SK-N-SH (cell line): ENCODE data around the gene GPR39. TPM values are rescaled to one million over a fixed set of nuclear protein-coding genes. Genes with fewer than 3 reads are reported as not detected.

ENCODE experiments used
- CTCF ChIA-PET: fragments of 300-600, 350-600 bp; formaldehyde crosslinking; extraction: SDS; loops from one replicate; lab custom pipeline; 2021; lab: Yijun Ruan, JAX
- POLR2A ChIA-PET: fragments of 350-600 bp; sonication (Branson Sonifier 250); formaldehyde crosslinking; extraction: SDS; loops from one replicate; lab custom pipeline; 2020; ENCODE audit warnings: antibody characterized with exemption, inconsistent platforms; lab: Yijun Ruan, JAX
- DNase-seq: peaks from one replicate; pipeline ENCODE4 v3.0.0; 2012
- H2AFZ ChIP-seq: fragments of 200-600 bp; sonication (generic); 2 replicates; pipeline ENCODE4 v1.8.1; 2016; ENCODE audit warnings: antibody characterized with exemption, mild to moderate bottlenecking, low read depth
- H3F3A ChIP-seq: fragments of 200-600 bp; sonication (generic); replicated peaks from 2 replicates; pipeline ENCODE3; 2016; ENCODE audit warnings: antibody characterized with exemption, mild to moderate bottlenecking; ENCODE audit not compliant: insufficient read depth
- H3K27ac ChIP-seq, 2 experiments: fragments of 200-500 bp in 1 of 2; fragments of 200-600 bp in 1 of 2; sonication (Bioruptor generic) in 1 of 2; sonication (generic), shearing (Covaris generic) in 1 of 2; 2 replicates each; pipeline versions ENCODE4 v1.5.1 to v1.6.1; 2014 to 2016; ENCODE audit warnings: low read depth in 2 of 2, inconsistent platforms in 1 of 2, low read length in 1 of 2, mild to moderate bottlenecking in 1 of 2, mixed read lengths in 1 of 2
- H3K27me3 ChIP-seq: fragments of 200-600 bp; sonication (generic), shearing (Covaris generic); 2 replicates; pipeline ENCODE4 v1.6.1; 2016; ENCODE audit warnings: mixed run types; ENCODE audit not compliant: insufficient read depth
- H3K36me3 ChIP-seq, 2 experiments: fragments of 200-500 bp in 1 of 2; fragments of 200-600 bp in 1 of 2; sonication (Bioruptor generic) in 1 of 2; sonication (generic) in 1 of 2; replicated peaks in 1 of 2; 2 replicates each; pipeline versions ENCODE3 to v1.5.1; 2014 to 2016; ENCODE audit warnings: low read length in 1 of 2, mild to moderate bottlenecking in 1 of 2; ENCODE audit not compliant: insufficient read depth in 2 of 2, control insufficient read depth in 1 of 2
- H3K4me1 ChIP-seq, 2 experiments: fragments of 200-500 bp in 1 of 2; fragments of 200-600 bp in 1 of 2; sonication (Bioruptor generic) in 1 of 2; sonication (generic), shearing (Covaris generic) in 1 of 2; 2 replicates each; pipeline versions ENCODE4 v1.5.1 to v1.6.1; 2014 to 2016; ENCODE audit warnings: low read depth in 1 of 2, low read length in 1 of 2, mixed run types in 1 of 2; ENCODE audit not compliant: insufficient read depth in 2 of 2, control insufficient read depth in 1 of 2
- H3K4me2 ChIP-seq: fragments of 200-600 bp; sonication (generic), shearing (Covaris generic); 2 replicates; pipeline ENCODE4 v1.6.1; 2017; ENCODE audit warnings: mixed run types
- H3K4me3 ChIP-seq, 2 experiments: fragments of 200-500 bp in 1 of 2; fragments of 200-600 bp in 1 of 2; sonication (Bioruptor generic) in 1 of 2; sonication (generic), shearing (Covaris generic) in 1 of 2; 2 replicates each; pipeline versions ENCODE4 v1.5.1 to v1.8.1; 2014 to 2016; ENCODE audit warnings: low read depth in 2 of 2, inconsistent platforms in 1 of 2, low read length in 1 of 2, mild to moderate bottlenecking in 1 of 2, mixed read lengths in 1 of 2, moderate library complexity in 1 of 2
- H3K79me2 ChIP-seq: fragments of 200-600 bp; sonication (generic); 2 replicates; pipeline ENCODE4 v1.8.1; 2017; ENCODE audit warnings: mild to moderate bottlenecking; ENCODE audit not compliant: insufficient read depth
- H3K9ac ChIP-seq: fragments of 200-600 bp; sonication (generic); 2 replicates; pipeline ENCODE4 v1.6.1; 2017; ENCODE audit warnings: mixed run types
- H3K9me2 ChIP-seq: fragments of 200-600 bp; sonication (generic); 2 replicates; pipeline ENCODE4 v1.6.1; 2017; ENCODE audit warnings: mixed run types
- H3K9me3 ChIP-seq: fragments of 200-600 bp; sonication (generic); 2 replicates; pipeline ENCODE4 v1.6.1; 2017; ENCODE audit warnings: mixed run types, mild to moderate bottlenecking, moderate library complexity
- H4K20me1 ChIP-seq: fragments of 200-600 bp; sonication (generic); 2 replicates; pipeline ENCODE4 v1.6.1; 2017; ENCODE audit warnings: mild to moderate bottlenecking, mixed run types; ENCODE audit not compliant: insufficient read depth
- ELF1 ChIP-seq: IDR thresholded peaks from 2 replicates; pipeline ENCODE4 v1.4.0; 2012
- EP300 ChIP-seq, 2 experiments: IDR thresholded peaks; 2 replicates each; pipeline versions ENCODE4 v1.4.0 to v1.6.1; 2012; ENCODE audit warnings: borderline replicate concordance in 1 of 2, low read depth in 1 of 2, low read length in 1 of 2
- EZH2phosphoT487 ChIP-seq: fragments of 200-600 bp; sonication (generic); IDR thresholded peaks from 2 replicates; pipeline ENCODE4 v1.6.1; 2017; ENCODE audit warnings: low read depth, mixed run types, mild to moderate bottlenecking, antibody characterized with exemption, moderate library complexity, borderline replicate concordance
- FOXM1 ChIP-seq: IDR thresholded peaks from 2 replicates; pipeline ENCODE4 v1.4.0; 2012; ENCODE audit warnings: low read depth, mild to moderate bottlenecking
- GABPA ChIP-seq: IDR thresholded peaks from 2 replicates; pipeline ENCODE4 v1.4.0; 2012; ENCODE audit warnings: low read depth, mild to moderate bottlenecking
- GATA2 ChIP-seq: sonication (generic); formaldehyde crosslinking; IDR thresholded peaks from 2 replicates; pipeline ENCODE4 v1.5.0; 2020; ENCODE audit warnings: mild to moderate bottlenecking, missing genetic modification reagents
- IRF3 ChIP-seq: fragments of 150-350 bp; IDR thresholded peaks from 2 replicates; pipeline ENCODE4 v1.6.1; 2016; ENCODE audit warnings: mild to moderate bottlenecking, low read depth, low read length
- MXI1 ChIP-seq: IDR thresholded peaks from 2 replicates; pipeline ENCODE4 v1.6.1; 2012; ENCODE audit warnings: mild to moderate bottlenecking, low read depth, low read length, improper control_type of control experiment
- NFIC ChIP-seq: IDR thresholded peaks from 2 replicates; pipeline ENCODE4 v1.4.0; 2012; ENCODE audit warnings: borderline replicate concordance
- RAD21 ChIP-seq: IDR thresholded peaks from 2 replicates; pipeline ENCODE4 v1.6.1; 2012; ENCODE audit warnings: mild to moderate bottlenecking, low read length
- RCOR1 ChIP-seq: fragments of 150-350 bp; IDR thresholded peaks from 2 replicates; pipeline ENCODE4 v1.6.1; 2017; ENCODE audit warnings: antibody characterized with exemption, low read length
- RFX5 ChIP-seq: IDR thresholded peaks from 2 replicates; pipeline ENCODE4 v1.6.1; 2012; ENCODE audit warnings: mild to moderate bottlenecking, improper control_type of control experiment, low read length
- RXRA ChIP-seq: IDR thresholded peaks from 2 replicates; pipeline ENCODE4 v1.4.0; 2012; ENCODE audit warnings: low read depth, mild to moderate bottlenecking, borderline replicate concordance
- TAF1 ChIP-seq: IDR thresholded peaks from 2 replicates; pipeline ENCODE4 v1.6.1; 2012; ENCODE audit warnings: low read depth, mild to moderate bottlenecking, low read length, moderate library complexity, borderline replicate concordance
- TCF12 ChIP-seq: IDR thresholded peaks from 2 replicates; pipeline ENCODE4 v1.4.0; 2012
- TEAD4 ChIP-seq: IDR thresholded peaks from 2 replicates; pipeline ENCODE4 v1.4.0; 2012; ENCODE audit warnings: mild to moderate bottlenecking, borderline replicate concordance; ENCODE audit not compliant: insufficient read depth
- USF1 ChIP-seq: IDR thresholded peaks from 2 replicates; pipeline ENCODE4 v1.4.0; 2012; ENCODE audit warnings: low read depth, borderline replicate concordance
- USF2 ChIP-seq: fragments of 150-350 bp; IDR thresholded peaks from 2 replicates; pipeline ENCODE4 v1.6.1; 2017; ENCODE audit warnings: antibody characterized with exemption, low read length, low read depth, borderline replicate concordance
- YY1 ChIP-seq: IDR thresholded peaks from 2 replicates; pipeline ENCODE4 v1.4.0; 2012; ENCODE audit warnings: low read depth, mild to moderate bottlenecking
- WGBS: methylation state at CpG from one replicate; pipeline ENCODE4 v1.1.6; 2017; ENCODE audit warnings: low lambda C conversion rate; 5-methylcytosine and 5-hydroxymethylcytosine counted together
- polyA plus RNA-seq, 3 experiments: library from polyadenylated mRNA; depleted of rRNA; stranded (reverse); fragments of >200 nt; gene quantifications; 2 replicates each; pipeline ENCODE4 v1.2.3, GENCODE V29; 2012

Gene GPR39
- polyA plus RNA-seq, 1 of the 3 experiments (the other 2 are of a cell fraction) = 2.3 TPM

- CTCF ChIA-PET = interaction anchor here (0.9 kb wide), 1 partner anchor 18 kb away, joined by 3 read pairs; no protein-coding TSS in a partner anchor
- no peak overlapping the region for H3K4me2 ChIP-seq
- WGBS = 76% methylated on average over 8 of the region's 8 CpGs
Measured at GRCh38 chr2:132609101-132609890, 192.7 kb downstream of the GPR39 start.

More at GRCh38 chr2:132609101-132609890, 192.7 kb downstream of the GPR39 start:
- Histone ChIP-seq H3K79me2 (no peaks in the 10 kb centered on the region), H3K4me1 (no peaks in the 10 kb centered on the region; a peak in 1 of 4 replicates), H3K27ac (no peak overlapping the region), H3K36me3 (no peaks in the 10 kb centered on the region), H4K20me1 (no peaks in the 10 kb centered on the region), H2AFZ (no peak overlapping the region), H3K9ac (no peak overlapping the region), H3K4me3 (no peak overlapping the region), H3K9me3 (no peaks in the 10 kb centered on the region)
- no peak for DNase-seq
- POLR2A ChIA-PET = no interaction called here
- TF ChIP-seq GABPA (no peak), RXRA (no peak), ELF1 (no peak), IRF3 (no peak), TAF1 (no peak), RAD21 (no peak), YY1 (no peak), USF1 (no peak), FOXM1 (no peak), GATA2 (no peak), USF2 (no peak), TCF12 (no peak), EP300 (IDR thresholded peaks at IDR 0.05; ENCODE audit: borderline replicate concordance in 1 of 2, low read depth in 1 of 2, low read length in 1 of 2) (no peak), EZH2phosphoT487 (no peak), TEAD4 (no peak), RFX5 (no peak), RCOR1 (no peak), MXI1 (no peak), NFIC (no peak)
- TF ChIP-seq, all 33 proteins: peak for 0
- no peaks in the 10 kb centered on the region for H3K9me2 ChIP-seq
- H3F3A ChIP-seq = no peaks in the 10 kb centered on the region
- no peaks in the 10 kb centered on the region for H3K27me3 ChIP-seq
